Heart left ventricle (tissue), 16 donors: ENCODE data around the gene SAMD4B. TPM values are rescaled to one million over a fixed set of nuclear protein-coding genes. Genes with fewer than 3 reads are reported as not detected.
A peak's percentile ranks its signal among the peaks of the same experiment; 100 is the strongest.
"Not testable (repeated sequence)": the region's sequence is repeated elsewhere in the genome, so short reads cannot be mapped to it uniquely, and the experiment has no call there.

Source experiments
- ATAC-seq, 4 donors: fragments of 200-7000 bp; cut with Tn5 transposase; one replicate each; pipeline ENCODE4 v1.9.1; 2020 to 2022; ENCODE audit warnings: moderate library complexity in 4 of 4, mild to moderate bottlenecking in 3 of 4, moderate number of reproducible peaks in 1 of 4
- DNase-seq, 5 donors: peaks; one replicate each; pipeline ENCODE4 v3.0.0-alpha.2; 2020
- H3K27ac ChIP-seq, 12 donors: fragments of 200-600 bp; sonication (generic) in 4 of 12; one replicate each; pipeline versions ENCODE4 v1.5.0 to v1.8.0; 2016 to 2022; ENCODE audit warnings: mild to moderate bottlenecking in 2 of 12
- H3K27me3 ChIP-seq, 9 donors: fragments of 200-600 bp; sonication (generic) in 2 of 9; one replicate each; pipeline versions ENCODE4 v1.5.1 to v1.8.0; 2016 to 2022; ENCODE audit warnings: mild to moderate bottlenecking in 3 of 9
- H3K36me3 ChIP-seq, 9 donors: fragments of 200-600 bp; sonication (generic) in 2 of 9; one replicate each; pipeline versions ENCODE4 v1.5.0 to v1.8.0; 2018 to 2022; ENCODE audit warnings: mild to moderate bottlenecking in 2 of 9
- H3K4me1 ChIP-seq, 12 donors: fragments of 200-600 bp; sonication (generic) in 4 of 12; one replicate each; pipeline versions ENCODE4 v1.5.0 to v1.8.0; 2016 to 2022; ENCODE audit warnings: mild to moderate bottlenecking in 3 of 12
- H3K4me3 ChIP-seq, 12 donors: fragments of 200-600 bp; sonication (generic) in 4 of 12; one replicate each; pipeline versions ENCODE4 v1.5.0 to v1.8.0; 2017 to 2022; ENCODE audit warnings: mild to moderate bottlenecking in 9 of 12, moderate library complexity in 4 of 12
- H3K9me3 ChIP-seq, 12 donors: fragments of 200-600 bp; sonication (generic) in 4 of 12; one replicate each; pipeline versions ENCODE4 v1.5.0 to v1.8.0; 2016 to 2022; ENCODE audit warnings: mild to moderate bottlenecking in 1 of 12
- CTCF ChIP-seq, 12 donors: fragments of 200-600 bp; sonication (generic) in 4 of 12; IDR thresholded peaks; one replicate each; pipeline versions ENCODE4 v1.5.0 to v1.8.0; 2018 to 2022; ENCODE audit warnings: antibody characterized with exemption in 12 of 12, mild to moderate bottlenecking in 5 of 12
- POLR2A ChIP-seq, 2 donors: fragments of 450-650 bp; IDR thresholded peaks; one replicate each; pipeline ENCODE4 v1.6.1; 2017; ENCODE audit warnings: antibody characterized with exemption in 2 of 2, mild to moderate bottlenecking in 2 of 2, moderate library complexity in 2 of 2
- WGBS, 4 donors: extraction: QIAGEN DNeasy Blood & Tissue Kit in 2 of 4; methylation state at CpG; one replicate each; pipeline versions ENCODE4 v1.1.5 to v1.1.7; 2013 to 2018; 5-methylcytosine and 5-hydroxymethylcytosine counted together
- intact Hi-C, 10 donors: fragments of 100-400 bp; cut with DNase I; formaldehyde crosslinking; loops; one replicate each; pipeline versions ENCODE4 v1.11.1 to v1.14.2; 2022
- polyA plus RNA-seq, 2 donors: library from polyadenylated mRNA; stranded (reverse); fragments of 200-250 nt; gene quantifications; one replicate each; pipeline ENCODE4 v1.2.3, GENCODE V29; 2013
- total RNA-seq, 9 donors: library from RNA; depleted of rRNA in 2 of 9; stranded (reverse); fragments of >200 nt in 2 of 9; fragmentation: NEBNext Ultra II Directional in 3 of 9; extraction: Animal tissue kit (Norgen Biotek cat#: 25700) in 3 of 9; gene quantifications; one replicate each; pipeline versions ENCODE4 v1.1.0 to v1.2.4, GENCODE V29; 2016 to 2023
- donor health status: ischemic (EF 13 %, LVEDD 7.1; RV severe dilation, severe dysfunction).
- donor health status: healthy with polysubstance abuse.
- donor health status: DM: no; HTN: yes; CAD: no.
- donor health status: DM: no; HTN: no; CAD: no.
- donor health status: ischemic (EF 25% LVEDD 6.9; RV normal size, moderate dysfunction).
- donor health status: ischemic (EF 25% LVEDD 5.7; RV mildly dilated, moderate dysfunction).
- donor health status: healthy.
- donor health status: DM: yes; HTN: yes; CAD: no.
- donor health status: ischemic (EF 35%, LVEDD 5.7; RV mildly dilated, moderate dysfunction).
- donor health status: nonischemic (EF 11% LVEDD 7.7; RV severe dilation, severe dysfunction).
- donor health status: DM: yes; HTN: yes; CAD: no.
- donor health status: PGD.
- donor health status: ischemic (EF 29% LVEDD 5.4; RV normal size, mild dysfunction).
- donor health status: nonischemic (EF 23%, LVEDD 6.1; RV moderate dilation, normal function).

The SAMD4B gene
- total and polyA plus RNA-seq, 11 donors: 34.9 to 101 (median 54.4) TPM

GRCh38 chr19:39372941-39373340, 30.7 kb downstream of the SAMD4B start:
- DNase-seq (peak in 1 of 5 donors; percentile 46), ATAC-seq (peak; percentile 22 to 55 (median 44))
- peak overlapping the region in 2 of 12 donors; percentile 2 to 15 for H3K4me3 ChIP-seq
- intact Hi-C loops: no loop called here
- no peaks in the 10 kb centered on the region for H3K27me3 ChIP-seq
- TF ChIP-seq CTCF (IDR thresholded peaks at IDR 0.05) (no peak), POLR2A (IDR thresholded peaks at IDR 0.05) (no peak)
- H3K4me1 ChIP-seq: peaks cover 6 to 27% (median 21%) of the 10 kb centered on the region in 12 donors
- 27 to 52% (median 42%) methylated on average over 2 of the region's 2 CpGs for WGBS, 4 donors
- peak overlapping the region; percentile 74 to 97 (median 88) for H3K27ac ChIP-seq
- no peaks in the 10 kb centered on the region for H3K9me3 ChIP-seq
- peaks cover 2 to 89% (median 70%) of the 10 kb centered on the region in 9 donors for H3K36me3 ChIP-seq

GRCh38 chr19:39375929-39376328, 33.7 kb downstream of the SAMD4B start:
- intact Hi-C loops: no loop called here
- H3K36me3 ChIP-seq: peaks cover 0 to 89% (median 70%) of the 10 kb centered on the region in 9 donors
- no peak overlapping the region for H3K27ac ChIP-seq
- H3K9me3 ChIP-seq: no peaks in the 10 kb centered on the region
- TF ChIP-seq CTCF (IDR thresholded peaks at IDR 0.05): no peak
- TF ChIP-seq POLR2A (IDR thresholded peaks at IDR 0.05): no peak
- H3K4me3 ChIP-seq: no peak overlapping the region
- ATAC-seq: no peak
- DNase-seq: no peak
- no peaks in the 10 kb centered on the region for H3K27me3 ChIP-seq
- H3K4me1 ChIP-seq: peaks cover 6 to 27% (median 21%) of the 10 kb centered on the region in 12 donors

GRCh38 chr19:39377373-39378362, 35.4 kb downstream of the SAMD4B start:
- no peak for TF ChIP-seq POLR2A (IDR thresholded peaks at IDR 0.05)
- no peak for TF ChIP-seq CTCF (IDR thresholded peaks at IDR 0.05)
- WGBS, 4 donors: 71 to 87% (median 81%) methylated on average over 10 to 18 of the region's 18 CpGs

GRCh38 chr19:39379366-39379765, 37.1 kb downstream of the SAMD4B start:
- WGBS, 4 donors: 97 to 100% (median 99%) methylated on average over 4 of the region's 4 CpGs
- H3K27ac ChIP-seq, intact Hi-C loops: not testable (repeated sequence)

More at GRCh38 chr19:39377373-39378362, 35.4 kb downstream of the SAMD4B start:
- Histone ChIP-seq H3K4me1 (peaks cover 6 to 16% (median 10%) of the 10 kb centered on the region in 12 donors), H3K9me3 (no peaks in the 10 kb centered on the region), H3K27me3 (no peaks in the 10 kb centered on the region), H3K4me3 (no peak overlapping the region), H3K36me3 (peaks cover 0 to 97% (median 79%) of the 10 kb centered on the region in 9 donors), H3K27ac (no peak overlapping the region)
- ATAC-seq: no peak
- DNase-seq: no peak
- intact Hi-C loops: no loop called here

More at GRCh38 chr19:39379366-39379765, 37.1 kb downstream of the SAMD4B start:
- H3K4me3 ChIP-seq, H3K9me3 ChIP-seq, H3K4me1 ChIP-seq, ATAC-seq, DNase-seq, H3K27me3 ChIP-seq: not testable (repeated sequence)
- H3K36me3 ChIP-seq: peaks cover 0 to 100% (median 91%) of the 10 kb centered on the region in 9 donors
